SK-N-SH (cell line): ENCODE measurements around the gene SLC39A3. TPM values are rescaled to one million over a fixed set of nuclear protein-coding genes. Genes with fewer than 3 reads are reported as not detected.

Experiments used
- CTCF ChIA-PET: fragments of 300-600, 350-600 bp; formaldehyde crosslinking; extraction: SDS; loops from one replicate; lab custom pipeline; 2021; lab: Yijun Ruan, JAX
- POLR2A ChIA-PET: fragments of 350-600 bp; sonication (Branson Sonifier 250); formaldehyde crosslinking; extraction: SDS; loops from one replicate; lab custom pipeline; 2020; ENCODE audit warnings: antibody characterized with exemption, inconsistent platforms; lab: Yijun Ruan, JAX
- DNase-seq: peaks from one replicate; pipeline ENCODE4 v3.0.0; 2012
- H2AFZ ChIP-seq: fragments of 200-600 bp; sonication (generic); 2 replicates; pipeline ENCODE4 v1.8.1; 2016; ENCODE audit warnings: antibody characterized with exemption, mild to moderate bottlenecking, low read depth
- H3F3A ChIP-seq: fragments of 200-600 bp; sonication (generic); replicated peaks from 2 replicates; pipeline ENCODE3; 2016; ENCODE audit warnings: antibody characterized with exemption, mild to moderate bottlenecking; ENCODE audit not compliant: insufficient read depth
- H3K27ac ChIP-seq, 2 experiments: fragments of 200-500 bp in 1 of 2; fragments of 200-600 bp in 1 of 2; sonication (Bioruptor generic) in 1 of 2; sonication (generic), shearing (Covaris generic) in 1 of 2; 2 replicates each; pipeline versions ENCODE4 v1.5.1 to v1.6.1; 2014 to 2016; ENCODE audit warnings: low read depth in 2 of 2, inconsistent platforms in 1 of 2, low read length in 1 of 2, mild to moderate bottlenecking in 1 of 2, mixed read lengths in 1 of 2
- H3K27me3 ChIP-seq: fragments of 200-600 bp; sonication (generic), shearing (Covaris generic); 2 replicates; pipeline ENCODE4 v1.6.1; 2016; ENCODE audit warnings: mixed run types; ENCODE audit not compliant: insufficient read depth
- H3K36me3 ChIP-seq, 2 experiments: fragments of 200-500 bp in 1 of 2; fragments of 200-600 bp in 1 of 2; sonication (Bioruptor generic) in 1 of 2; sonication (generic) in 1 of 2; replicated peaks in 1 of 2; 2 replicates each; pipeline versions ENCODE3 to v1.5.1; 2014 to 2016; ENCODE audit warnings: low read length in 1 of 2, mild to moderate bottlenecking in 1 of 2; ENCODE audit not compliant: insufficient read depth in 2 of 2, control insufficient read depth in 1 of 2
- H3K4me1 ChIP-seq, 2 experiments: fragments of 200-500 bp in 1 of 2; fragments of 200-600 bp in 1 of 2; sonication (Bioruptor generic) in 1 of 2; sonication (generic), shearing (Covaris generic) in 1 of 2; 2 replicates each; pipeline versions ENCODE4 v1.5.1 to v1.6.1; 2014 to 2016; ENCODE audit warnings: low read depth in 1 of 2, low read length in 1 of 2, mixed run types in 1 of 2; ENCODE audit not compliant: insufficient read depth in 2 of 2, control insufficient read depth in 1 of 2
- H3K4me2 ChIP-seq: fragments of 200-600 bp; sonication (generic), shearing (Covaris generic); 2 replicates; pipeline ENCODE4 v1.6.1; 2017; ENCODE audit warnings: mixed run types
- H3K4me3 ChIP-seq, 2 experiments: fragments of 200-500 bp in 1 of 2; fragments of 200-600 bp in 1 of 2; sonication (Bioruptor generic) in 1 of 2; sonication (generic), shearing (Covaris generic) in 1 of 2; 2 replicates each; pipeline versions ENCODE4 v1.5.1 to v1.8.1; 2014 to 2016; ENCODE audit warnings: low read depth in 2 of 2, inconsistent platforms in 1 of 2, low read length in 1 of 2, mild to moderate bottlenecking in 1 of 2, mixed read lengths in 1 of 2, moderate library complexity in 1 of 2
- H3K79me2 ChIP-seq: fragments of 200-600 bp; sonication (generic); 2 replicates; pipeline ENCODE4 v1.8.1; 2017; ENCODE audit warnings: mild to moderate bottlenecking; ENCODE audit not compliant: insufficient read depth
- H3K9ac ChIP-seq: fragments of 200-600 bp; sonication (generic); 2 replicates; pipeline ENCODE4 v1.6.1; 2017; ENCODE audit warnings: mixed run types
- H3K9me2 ChIP-seq: fragments of 200-600 bp; sonication (generic); 2 replicates; pipeline ENCODE4 v1.6.1; 2017; ENCODE audit warnings: mixed run types
- H3K9me3 ChIP-seq: fragments of 200-600 bp; sonication (generic); 2 replicates; pipeline ENCODE4 v1.6.1; 2017; ENCODE audit warnings: mixed run types, mild to moderate bottlenecking, moderate library complexity
- H4K20me1 ChIP-seq: fragments of 200-600 bp; sonication (generic); 2 replicates; pipeline ENCODE4 v1.6.1; 2017; ENCODE audit warnings: mild to moderate bottlenecking, mixed run types; ENCODE audit not compliant: insufficient read depth
- CHD2 ChIP-seq: fragments of 150-350 bp; IDR thresholded peaks from 2 replicates; pipeline ENCODE4 v1.6.1; 2018; ENCODE audit warnings: low read length; ENCODE audit not compliant: partially characterized antibody
- ELF1 ChIP-seq: IDR thresholded peaks from 2 replicates; pipeline ENCODE4 v1.4.0; 2012
- EZH2phosphoT487 ChIP-seq: fragments of 200-600 bp; sonication (generic); IDR thresholded peaks from 2 replicates; pipeline ENCODE4 v1.6.1; 2017; ENCODE audit warnings: low read depth, mixed run types, mild to moderate bottlenecking, antibody characterized with exemption, moderate library complexity, borderline replicate concordance
- FOXJ3 ChIP-seq: sonication (generic); formaldehyde crosslinking; IDR thresholded peaks from 2 replicates; pipeline ENCODE4 v1.5.1; 2020; ENCODE audit warnings: mild to moderate bottlenecking, missing genetic modification reagents
- NRF1 ChIP-seq: IDR thresholded peaks from 2 replicates; pipeline ENCODE4 v1.6.1; 2012; ENCODE audit warnings: low read depth, mild to moderate bottlenecking, low read length
- RXRA ChIP-seq: IDR thresholded peaks from 2 replicates; pipeline ENCODE4 v1.4.0; 2012; ENCODE audit warnings: low read depth, mild to moderate bottlenecking, borderline replicate concordance
- WGBS: methylation state at CpG from one replicate; pipeline ENCODE4 v1.1.6; 2017; ENCODE audit warnings: low lambda C conversion rate; 5-methylcytosine and 5-hydroxymethylcytosine counted together
- polyA plus RNA-seq, 3 experiments: library from polyadenylated mRNA; depleted of rRNA; stranded (reverse); fragments of >200 nt; gene quantifications; 2 replicates each; pipeline ENCODE4 v1.2.3, GENCODE V29; 2012
- TF ChIP-seq, protein P1 (sequence below): IDR thresholded peaks from 2 replicates; pipeline ENCODE4 v1.6.1; 2012; ENCODE audit warnings: mild to moderate bottlenecking, low read depth, low read length, moderate library complexity

The SLC39A3 gene
- polyA plus RNA-seq, 1 of the 3 experiments (the other 2 are of a cell fraction), result 45.2 TPM

DNA sequence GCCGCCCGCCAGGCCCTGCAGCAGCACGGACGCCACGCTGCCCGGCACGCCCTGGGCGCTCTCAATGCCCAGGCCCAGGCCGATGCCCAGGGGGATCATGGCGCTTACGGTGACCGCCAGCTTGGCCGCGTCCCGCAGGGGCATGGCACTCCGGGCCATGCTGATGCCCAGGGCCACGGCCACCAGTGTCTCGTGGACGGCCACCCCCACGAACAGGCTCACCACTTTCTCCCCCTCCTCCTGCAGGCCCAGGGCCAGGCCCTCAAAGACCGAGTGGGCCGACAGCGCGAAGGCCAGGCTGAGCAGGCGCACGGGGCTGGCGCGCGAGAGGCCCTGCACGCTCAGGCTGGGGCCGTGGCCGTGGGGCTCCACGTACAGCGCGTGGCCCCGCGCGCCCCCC is 6.9 kb downstream of the SLC39A3 start:
- Histone ChIP-seq H3K36me3 (peaks cover 2 to 30% of the 10 kb centered on the region in 2 experiments), H3K4me1 (no peaks in the 10 kb centered on the region), H3K4me3 (no peak overlapping the region), H3K27me3 (no peaks in the 10 kb centered on the region), H4K20me1 (no peaks in the 10 kb centered on the region), H3F3A (no peaks in the 10 kb centered on the region), H3K27ac (no peak overlapping the region), H3K4me2 (no peak overlapping the region), H3K79me2 (peaks cover 13% of the 10 kb centered on the region), H3K9me2 (no peaks in the 10 kb centered on the region), H2AFZ (no peak overlapping the region), H3K9me3 (no peaks in the 10 kb centered on the region), H3K9ac (no peak overlapping the region)
- 96% methylated on average over 7 of the region's 38 CpGs for WGBS
- ChIA-PET CTCF (interaction anchor here (1.5 kb wide), 1 partner anchor 17 kb away, joined by 5 read pairs; no protein-coding TSS in a partner anchor), POLR2A (no interaction called here)
- TF ChIP-seq CHD2 (no peak), RXRA (no peak)
- TF ChIP-seq, protein P1, sequence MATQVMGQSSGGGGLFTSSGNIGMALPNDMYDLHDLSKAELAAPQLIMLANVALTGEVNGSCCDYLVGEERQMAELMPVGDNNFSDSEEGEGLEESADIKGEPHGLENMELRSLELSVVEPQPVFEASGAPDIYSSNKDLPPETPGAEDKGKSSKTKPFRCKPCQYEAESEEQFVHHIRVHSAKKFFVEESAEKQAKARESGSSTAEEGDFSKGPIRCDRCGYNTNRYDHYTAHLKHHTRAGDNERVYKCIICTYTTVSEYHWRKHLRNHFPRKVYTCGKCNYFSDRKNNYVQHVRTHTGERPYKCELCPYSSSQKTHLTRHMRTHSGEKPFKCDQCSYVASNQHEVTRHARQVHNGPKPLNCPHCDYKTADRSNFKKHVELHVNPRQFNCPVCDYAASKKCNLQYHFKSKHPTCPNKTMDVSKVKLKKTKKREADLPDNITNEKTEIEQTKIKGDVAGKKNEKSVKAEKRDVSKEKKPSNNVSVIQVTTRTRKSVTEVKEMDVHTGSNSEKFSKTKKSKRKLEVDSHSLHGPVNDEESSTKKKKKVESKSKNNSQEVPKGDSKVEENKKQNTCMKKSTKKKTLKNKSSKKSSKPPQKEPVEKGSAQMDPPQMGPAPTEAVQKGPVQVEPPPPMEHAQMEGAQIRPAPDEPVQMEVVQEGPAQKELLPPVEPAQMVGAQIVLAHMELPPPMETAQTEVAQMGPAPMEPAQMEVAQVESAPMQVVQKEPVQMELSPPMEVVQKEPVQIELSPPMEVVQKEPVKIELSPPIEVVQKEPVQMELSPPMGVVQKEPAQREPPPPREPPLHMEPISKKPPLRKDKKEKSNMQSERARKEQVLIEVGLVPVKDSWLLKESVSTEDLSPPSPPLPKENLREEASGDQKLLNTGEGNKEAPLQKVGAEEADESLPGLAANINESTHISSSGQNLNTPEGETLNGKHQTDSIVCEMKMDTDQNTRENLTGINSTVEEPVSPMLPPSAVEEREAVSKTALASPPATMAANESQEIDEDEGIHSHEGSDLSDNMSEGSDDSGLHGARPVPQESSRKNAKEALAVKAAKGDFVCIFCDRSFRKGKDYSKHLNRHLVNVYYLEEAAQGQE, result no peak
- no peak for DNase-seq

DNA sequence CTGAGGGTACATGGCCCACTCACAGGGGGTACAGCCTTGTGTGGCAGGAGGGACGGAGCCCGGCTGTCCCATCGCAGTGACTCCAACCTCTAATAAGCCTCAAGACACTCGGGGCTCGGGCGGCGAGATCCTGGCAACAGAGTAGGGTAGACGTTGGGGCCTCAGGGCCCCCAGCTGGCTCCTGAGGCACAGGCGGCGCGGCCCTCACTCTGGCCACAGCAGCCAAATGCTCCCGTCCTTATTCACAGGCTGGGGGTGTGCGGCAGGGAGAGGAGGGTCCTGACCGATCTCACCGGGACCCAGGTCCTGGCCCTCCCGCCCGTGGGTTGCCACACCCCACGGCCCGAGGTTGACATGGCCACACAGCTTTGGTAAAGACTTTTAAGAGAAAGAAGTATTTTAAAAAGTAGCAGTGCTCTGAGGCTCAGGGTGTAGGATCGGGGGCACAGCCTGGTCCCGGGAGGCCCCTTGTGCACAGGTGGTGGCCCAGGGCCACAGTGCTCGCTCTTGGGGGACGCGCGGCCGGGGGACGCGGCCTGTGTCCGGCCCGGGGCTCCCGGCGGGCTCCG is 7.6 kb downstream of the SLC39A3 start:
- H3K4me3 ChIP-seq, result no peak overlapping the region
- peaks cover 0 to 3% of the 10 kb centered on the region in 2 experiments; a peak in 1 of 4 replicates for H3K4me1 ChIP-seq
- no peak overlapping the region for H3K4me2 ChIP-seq
- no peaks in the 10 kb centered on the region for H4K20me1 ChIP-seq
- no peak for DNase-seq
- H3K9ac ChIP-seq, result no peak overlapping the region
- H3K27ac ChIP-seq, result no peak overlapping the region
- peaks cover 2 to 30% of the 10 kb centered on the region in 2 experiments for H3K36me3 ChIP-seq
- H3K79me2 ChIP-seq, result peaks cover 8% of the 10 kb centered on the region; the same call in 1 of the 2 replicates
- no peak for TF ChIP-seq FOXJ3 (CRISPR knock-in tag)
- no peak for TF ChIP-seq ELF1
- TF ChIP-seq EZH2phosphoT487, result no peak
- TF ChIP-seq RXRA, result no peak
- no peak for TF ChIP-seq NRF1
- TF ChIP-seq, all 33 proteins: peak for 0
- 97% methylated on average over 7 of the region's 33 CpGs for WGBS
- ChIA-PET POLR2A (no interaction called here), CTCF (interaction anchor here (1.5 kb wide), 1 partner anchor 17 kb away, joined by 5 read pairs; no protein-coding TSS in a partner anchor)
- H3K9me3 ChIP-seq, result no peaks in the 10 kb centered on the region
- no peaks in the 10 kb centered on the region for H3K9me2 ChIP-seq
- no peak overlapping the region for H2AFZ ChIP-seq
- no peaks in the 10 kb centered on the region for H3K27me3 ChIP-seq
- no peaks in the 10 kb centered on the region for H3F3A ChIP-seq
